ENCODE data around the gene LRRC53. TPM values are rescaled to one million over a fixed set of nuclear protein-coding genes. Genes with fewer than 3 reads are reported as not detected.

The LRRC53 gene
- total and polyA plus RNA-seq, 9 of the 15 experiments (the other 6 are each of a cell fraction or from before 2014, with no cell fraction given): not detected

DNA sequence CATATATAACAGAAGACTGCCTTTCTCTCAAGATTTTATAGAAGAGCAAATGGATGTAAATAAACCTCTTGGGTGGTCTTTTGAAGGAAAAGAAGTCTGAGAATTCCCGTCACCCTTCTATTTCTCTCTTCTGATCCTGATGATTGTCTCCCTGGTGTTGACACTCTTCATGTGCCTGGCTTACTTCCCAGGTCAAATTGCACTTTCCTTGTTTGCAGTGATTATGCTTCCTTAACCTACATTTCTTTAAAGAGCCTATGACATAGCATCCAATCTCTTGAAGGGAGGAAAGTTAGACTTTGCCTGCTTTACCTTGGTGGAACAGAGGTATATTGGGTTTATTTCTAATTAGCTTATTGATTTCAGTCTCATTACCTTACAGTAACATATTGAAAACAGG lies 80.1 kb downstream of the LRRC53 start (continued):
- TF ChIP-seq CEBPZ (IDR thresholded peaks at IDR 0.05; ENCODE audit: borderline replicate concordance, low read depth, low read length): no peak
- TF ChIP-seq GMEB1 (CRISPR knock-in tag; IDR thresholded peaks at IDR 0.05): no peak
- no peak for TF ChIP-seq RNF219 (CRISPR knock-in tag; IDR thresholded peaks at IDR 0.05)
- no peak for TF ChIP-seq RBM34 (IDR thresholded peaks at IDR 0.05; ENCODE audit: borderline replicate concordance, insufficient read depth, low read length)
- TF ChIP-seq, protein P1, sequence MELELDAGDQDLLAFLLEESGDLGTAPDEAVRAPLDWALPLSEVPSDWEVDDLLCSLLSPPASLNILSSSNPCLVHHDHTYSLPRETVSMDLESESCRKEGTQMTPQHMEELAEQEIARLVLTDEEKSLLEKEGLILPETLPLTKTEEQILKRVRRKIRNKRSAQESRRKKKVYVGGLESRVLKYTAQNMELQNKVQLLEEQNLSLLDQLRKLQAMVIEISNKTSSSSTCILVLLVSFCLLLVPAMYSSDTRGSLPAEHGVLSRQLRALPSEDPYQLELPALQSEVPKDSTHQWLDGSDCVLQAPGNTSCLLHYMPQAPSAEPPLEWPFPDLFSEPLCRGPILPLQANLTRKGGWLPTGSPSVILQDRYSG (tag; conservative IDR thresholded peaks at IDR 0.05; ENCODE audit: low read depth): no peak
- no peak for TF ChIP-seq SP1 (CRISPR knock-in tag; IDR thresholded peaks at IDR 0.05)
- no peak for TF ChIP-seq KDM2B (CRISPR knock-in tag; IDR thresholded peaks at IDR 0.05)
- TF ChIP-seq BCOR (IDR thresholded peaks at IDR 0.05): no peak
- no peak for TF ChIP-seq NCOA4 (IDR thresholded peaks at IDR 0.05; ENCODE audit: partially characterized antibody)
- TF ChIP-seq, protein P2, sequence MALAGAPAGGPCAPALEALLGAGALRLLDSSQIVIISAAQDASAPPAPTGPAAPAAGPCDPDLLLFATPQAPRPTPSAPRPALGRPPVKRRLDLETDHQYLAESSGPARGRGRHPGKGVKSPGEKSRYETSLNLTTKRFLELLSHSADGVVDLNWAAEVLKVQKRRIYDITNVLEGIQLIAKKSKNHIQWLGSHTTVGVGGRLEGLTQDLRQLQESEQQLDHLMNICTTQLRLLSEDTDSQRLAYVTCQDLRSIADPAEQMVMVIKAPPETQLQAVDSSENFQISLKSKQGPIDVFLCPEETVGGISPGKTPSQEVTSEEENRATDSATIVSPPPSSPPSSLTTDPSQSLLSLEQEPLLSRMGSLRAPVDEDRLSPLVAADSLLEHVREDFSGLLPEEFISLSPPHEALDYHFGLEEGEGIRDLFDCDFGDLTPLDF (CRISPR knock-in tag; IDR thresholded peaks at IDR 0.05): no peak
